HG03175 (cell line): ENCODE results near the gene YY1.
"Not testable (repeated sequence)": the region's sequence is repeated elsewhere in the genome, so short reads cannot be mapped to it uniquely, and the experiment has no call there.

Experiments
- ATAC-seq: cut with Tn5 transposase; IDR thresholded peaks from one replicate; pipeline ENCODE4 v1.9.1; 2021; ENCODE audit warnings: mild to moderate bottlenecking, moderate library complexity; ENCODE audit not compliant: unreplicated experiment

Gene YY1

DNA sequence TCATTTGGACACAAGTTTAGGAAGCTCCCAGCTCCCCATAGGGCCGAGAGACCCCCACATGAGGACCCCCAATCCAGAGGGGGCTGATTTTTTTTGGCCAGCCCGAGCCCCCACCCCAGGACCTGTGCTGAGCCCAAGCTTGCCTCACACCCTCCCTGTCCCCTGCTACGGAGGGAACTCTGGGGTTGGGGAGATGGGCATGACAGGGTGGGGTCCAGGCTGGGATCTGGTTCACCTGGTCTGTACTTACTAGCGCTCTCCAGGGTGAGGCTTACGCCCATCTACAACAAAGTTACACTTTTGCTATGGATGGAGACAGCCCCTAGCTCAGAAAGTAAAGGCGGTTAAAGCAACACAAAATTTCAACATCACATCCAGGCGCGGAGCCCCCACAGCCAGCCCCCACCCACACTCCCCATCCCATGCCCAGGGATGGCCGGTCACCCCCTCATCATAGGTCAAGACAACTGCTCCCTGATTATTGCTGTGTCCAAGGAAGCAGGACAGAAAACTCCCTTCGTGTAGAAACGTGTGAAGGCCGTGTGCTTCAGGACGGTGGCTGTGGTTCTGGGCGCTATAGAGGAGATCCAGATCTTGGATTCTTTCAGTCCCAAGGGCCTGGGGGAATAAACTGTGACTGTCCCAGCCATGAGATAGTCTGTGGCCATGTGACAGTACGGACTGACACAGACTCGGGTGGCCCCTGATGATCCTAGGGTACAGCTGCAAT, 56.6 kb downstream of the YY1 start:
- ATAC-seq = no peak

DNA sequence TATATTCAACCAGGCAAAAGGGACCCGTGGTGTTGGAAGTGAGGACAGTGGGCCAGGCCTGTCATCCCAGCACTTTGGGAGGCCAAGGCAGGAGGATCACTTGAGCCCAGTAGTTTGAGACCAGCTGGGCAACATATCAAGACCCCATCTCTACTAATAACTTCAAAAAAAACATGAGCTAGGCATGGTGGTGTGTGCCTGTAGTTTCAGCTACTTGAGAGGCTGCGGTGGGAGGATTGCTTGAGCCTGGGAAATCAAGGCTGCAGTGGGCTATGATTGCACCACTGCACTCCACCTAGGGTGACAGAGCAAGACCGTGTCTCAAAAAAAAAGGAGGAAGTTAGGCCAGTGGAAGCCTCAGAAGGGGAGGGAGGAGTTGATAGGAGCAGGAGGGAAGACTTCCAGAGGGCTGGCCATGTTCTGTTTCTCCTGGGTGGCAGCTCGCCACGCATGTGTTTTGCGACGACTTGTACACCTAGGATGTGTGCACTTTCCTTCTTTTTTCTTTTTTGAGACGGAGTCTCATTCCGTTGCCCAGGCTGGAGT, 57.2 kb downstream of the YY1 start:
- ATAC-seq = no peak

DNA sequence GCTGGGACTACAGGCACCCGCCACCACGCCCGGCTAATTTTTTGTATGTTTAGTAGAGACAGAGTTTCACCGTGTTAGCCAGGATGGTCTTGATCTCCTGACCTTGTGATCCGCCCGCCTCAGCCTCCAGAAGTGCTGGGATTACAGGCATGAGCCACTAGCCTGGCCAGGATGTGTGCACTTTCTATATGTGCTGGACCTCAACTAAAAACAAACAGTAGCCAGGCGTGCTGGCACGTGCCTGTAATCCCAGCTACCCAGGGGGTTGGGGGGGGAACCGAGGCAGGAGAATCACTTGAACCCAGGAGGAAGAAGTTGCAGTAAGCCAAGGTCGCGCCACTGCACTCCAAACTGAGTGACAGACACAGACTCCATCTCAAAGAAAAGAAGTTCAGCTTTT, 57.8 kb downstream of the YY1 start:
- ATAC-seq = not testable (repeated sequence)

DNA sequence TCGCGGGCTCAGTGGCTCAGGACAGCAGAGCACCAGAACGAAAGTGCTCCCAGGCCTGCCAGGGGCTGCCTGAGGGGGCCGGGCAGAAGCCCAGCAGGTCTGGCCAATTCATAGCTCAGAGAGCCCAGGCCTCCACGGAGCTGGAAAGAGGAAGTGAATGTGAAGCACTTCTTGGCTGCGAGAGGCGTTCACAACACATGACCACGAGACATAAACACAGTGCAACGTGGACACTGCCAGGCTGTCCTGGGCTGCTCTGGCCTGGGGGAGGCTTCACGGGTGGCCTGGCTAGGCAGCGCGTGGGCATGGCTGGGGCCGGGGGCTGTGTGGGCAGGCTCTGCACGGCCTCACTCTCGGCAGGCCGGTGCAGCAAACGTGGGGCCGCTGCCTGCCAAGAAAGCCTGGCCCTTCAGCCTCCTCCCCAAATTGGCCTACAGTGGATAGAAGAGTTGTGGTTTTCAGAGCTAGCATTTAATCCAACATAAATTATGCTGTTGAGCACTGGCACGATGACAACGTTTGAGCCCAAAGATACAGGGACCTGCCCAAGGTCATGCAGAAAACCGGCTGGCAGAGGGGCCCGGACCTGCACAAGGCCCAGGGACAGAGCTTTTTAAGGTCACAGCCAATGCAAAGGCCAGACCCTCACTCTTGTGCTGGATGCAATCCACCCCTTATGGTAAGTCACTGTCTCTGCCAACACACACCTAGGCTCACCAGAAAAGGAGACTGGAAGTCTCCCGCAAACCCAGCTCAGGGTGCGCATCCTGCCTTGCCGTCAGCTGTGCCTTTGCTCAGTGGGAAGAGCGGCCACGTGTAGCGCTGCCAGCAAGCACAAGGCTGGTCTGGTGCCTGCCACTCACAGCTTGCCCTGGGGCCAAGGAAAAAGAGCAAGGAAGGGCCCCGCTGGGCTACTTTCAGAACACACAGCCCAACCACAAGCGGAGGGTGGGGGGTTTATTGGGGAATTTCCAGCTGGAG, 58.7 kb downstream of the YY1 start:
- peak; percentile 89 for ATAC-seq

DNA sequence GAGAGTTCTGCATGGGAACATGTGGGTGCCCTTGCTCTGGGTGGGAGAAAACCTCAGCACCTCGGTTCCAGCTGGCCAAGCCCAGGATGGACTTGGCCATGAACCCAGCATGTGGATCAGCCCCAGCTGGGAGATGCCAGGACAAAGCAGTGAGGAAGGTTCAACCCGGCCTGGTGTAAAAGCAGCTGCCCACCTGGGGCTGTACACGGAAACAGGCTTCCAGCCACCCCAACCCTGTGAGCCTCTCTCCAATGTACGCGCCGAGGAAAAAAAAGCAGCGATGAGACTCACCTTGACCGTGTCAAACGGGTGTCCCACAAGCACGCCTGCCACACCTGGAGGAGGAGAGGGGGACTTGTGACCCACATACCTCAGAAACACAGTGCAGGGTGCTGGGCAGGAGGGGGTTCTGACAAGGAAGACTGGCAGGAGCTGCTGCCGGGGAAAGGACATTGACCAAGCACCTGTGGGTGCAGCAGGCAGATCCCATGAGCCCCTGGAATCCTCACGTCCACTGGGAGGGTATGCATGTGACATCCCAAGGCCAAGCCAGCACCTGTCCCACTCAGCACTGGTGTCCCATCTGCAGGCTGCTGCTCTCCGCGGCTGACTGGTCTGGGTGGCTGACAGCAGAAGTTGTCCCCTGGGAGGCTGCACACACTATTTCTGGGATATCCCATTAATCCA, 59.8 kb downstream of the YY1 start:
- ATAC-seq = no peak

DNA sequence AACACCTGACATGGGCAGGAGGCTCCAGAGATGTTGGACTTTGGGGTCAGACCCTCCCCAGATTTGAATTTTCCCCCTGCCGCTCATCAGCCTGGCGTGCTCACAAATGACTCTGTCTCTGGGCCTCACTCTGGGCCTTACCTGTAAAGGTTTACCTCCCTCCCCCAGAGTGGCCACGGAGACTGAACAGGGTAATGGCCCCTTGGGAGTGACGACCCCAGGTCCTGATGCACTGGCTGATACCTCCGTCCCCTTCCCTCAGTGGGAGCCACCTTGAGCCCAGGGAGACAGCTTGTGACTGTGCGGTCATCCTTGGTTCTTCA, 60.3 kb downstream of the YY1 start:
- ATAC-seq = no peak

DNA sequence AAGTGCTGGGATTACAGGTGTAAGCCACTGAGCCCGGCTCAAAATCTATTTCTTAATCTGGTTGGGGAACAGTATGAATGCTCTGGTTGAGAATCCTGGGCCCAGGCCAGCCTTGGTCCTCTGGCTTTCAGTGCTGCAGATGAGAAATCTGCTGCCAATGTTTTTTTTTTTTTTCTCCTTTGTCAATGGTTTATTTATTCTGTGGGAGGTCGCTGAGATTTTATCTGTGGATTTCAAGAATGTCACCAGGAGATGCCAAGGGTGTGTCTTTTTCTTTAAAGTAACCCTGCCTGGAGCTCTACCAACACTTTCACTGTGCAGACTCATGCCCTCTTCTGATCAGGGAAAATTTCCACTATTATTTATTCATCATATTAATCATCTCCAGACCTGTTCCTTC, 63.7 kb downstream of the YY1 start:
- no peak for ATAC-seq

DNA sequence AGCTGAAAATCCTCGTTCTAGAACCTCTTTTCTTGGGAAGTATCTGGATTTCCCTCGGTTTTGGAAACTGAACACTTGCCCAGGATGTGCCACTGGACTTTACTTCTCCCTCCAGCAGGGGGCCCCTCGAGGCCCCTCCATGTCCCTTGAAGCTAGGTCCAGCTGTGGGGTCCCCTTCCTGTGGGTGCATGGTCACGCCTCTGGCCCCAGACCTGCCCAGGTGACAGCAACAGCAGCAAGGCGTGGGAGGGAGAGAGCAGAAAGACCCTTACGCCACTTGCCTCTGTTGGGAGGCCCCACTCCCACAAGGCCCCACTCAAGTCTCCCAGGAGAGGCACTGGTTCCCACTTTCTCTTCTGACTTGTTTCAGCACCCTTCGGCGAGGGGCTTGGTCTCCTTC, 64.2 kb downstream of the YY1 start:
- no peak for ATAC-seq

DNA sequence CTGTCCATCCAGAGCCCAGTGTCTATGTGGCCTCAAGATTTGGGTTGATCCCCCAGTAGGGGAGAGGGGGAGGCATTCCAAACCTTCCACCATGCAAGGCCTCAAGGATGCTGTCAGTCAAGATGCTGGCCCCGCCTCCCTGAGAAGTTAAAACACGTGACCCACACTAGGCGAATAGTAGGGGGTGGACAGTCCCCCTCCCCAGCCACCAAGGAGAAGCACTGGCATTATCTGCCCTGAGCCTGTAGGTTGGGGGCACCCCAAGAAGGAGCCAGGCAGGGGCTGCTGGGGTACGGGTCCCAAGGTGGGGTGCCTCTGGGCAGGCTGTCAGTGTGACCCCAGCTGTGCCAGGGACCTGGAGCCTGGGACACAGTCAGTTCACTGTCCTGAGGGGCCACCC, 65.0 kb downstream of the YY1 start:
- ATAC-seq = no peak

DNA sequence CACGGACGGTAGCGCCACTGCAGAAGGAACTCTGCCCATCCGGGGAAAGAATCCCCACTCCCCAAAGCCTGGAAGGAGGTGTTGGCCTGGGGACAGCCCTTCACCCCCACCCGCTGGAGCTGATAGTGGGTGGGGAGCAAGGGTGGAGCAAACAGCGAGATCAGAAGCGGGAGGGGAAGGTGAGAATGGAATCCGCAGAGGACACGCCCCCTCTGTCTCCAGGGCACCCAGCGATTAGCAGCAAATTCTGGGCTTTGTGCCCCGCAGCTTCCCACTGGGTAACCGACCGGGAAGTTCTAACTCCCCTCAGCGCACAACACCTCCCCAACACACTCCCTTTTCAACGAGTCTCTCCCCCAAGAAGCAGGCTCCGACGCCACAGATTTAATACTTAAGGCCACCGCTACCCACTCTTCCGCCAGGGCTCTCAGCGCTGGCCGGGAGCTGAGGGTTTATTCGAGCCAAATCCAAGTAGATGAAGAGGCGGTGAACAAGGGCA, 65.9 kb downstream of the YY1 start:
- ATAC-seq = no peak

DNA sequence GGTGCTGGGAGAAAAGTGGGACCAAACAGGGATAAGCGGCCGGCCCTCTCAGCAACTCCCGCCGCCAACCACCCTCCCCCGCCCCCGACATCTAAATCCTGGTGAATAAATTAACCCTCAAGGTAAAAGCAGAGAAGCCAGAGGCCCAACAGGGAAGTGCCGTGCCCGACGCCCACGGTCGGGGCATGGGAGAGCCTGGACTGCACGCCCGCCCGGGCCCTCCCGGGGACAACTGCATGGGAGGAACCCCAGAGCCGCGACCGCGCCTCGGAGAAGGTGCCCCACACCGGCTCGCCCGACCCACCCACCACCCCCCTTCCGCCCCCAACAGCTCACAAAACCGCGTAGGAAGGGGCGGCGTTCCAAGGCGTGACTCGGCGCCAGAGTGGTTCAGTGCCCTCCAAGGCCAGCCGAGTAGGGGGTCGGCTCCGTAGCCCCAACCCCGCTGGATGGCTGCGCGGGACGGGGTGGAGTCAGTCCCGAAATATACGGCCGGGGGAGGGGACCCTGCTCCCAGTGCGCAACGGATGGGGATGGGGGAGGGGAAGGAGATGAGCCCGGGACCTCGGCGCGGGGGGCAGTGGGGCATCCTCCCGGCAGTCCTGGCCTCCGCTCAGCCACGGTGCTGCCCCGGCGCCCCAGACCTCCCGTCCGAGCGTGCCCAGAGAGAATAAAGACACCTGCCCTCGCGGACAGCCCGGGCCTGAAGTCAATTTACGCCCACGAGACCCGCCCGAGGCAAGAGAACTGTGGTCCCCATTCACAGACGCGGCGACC, 66.6 kb downstream of the YY1 start:
- ATAC-seq = no peak

DNA sequence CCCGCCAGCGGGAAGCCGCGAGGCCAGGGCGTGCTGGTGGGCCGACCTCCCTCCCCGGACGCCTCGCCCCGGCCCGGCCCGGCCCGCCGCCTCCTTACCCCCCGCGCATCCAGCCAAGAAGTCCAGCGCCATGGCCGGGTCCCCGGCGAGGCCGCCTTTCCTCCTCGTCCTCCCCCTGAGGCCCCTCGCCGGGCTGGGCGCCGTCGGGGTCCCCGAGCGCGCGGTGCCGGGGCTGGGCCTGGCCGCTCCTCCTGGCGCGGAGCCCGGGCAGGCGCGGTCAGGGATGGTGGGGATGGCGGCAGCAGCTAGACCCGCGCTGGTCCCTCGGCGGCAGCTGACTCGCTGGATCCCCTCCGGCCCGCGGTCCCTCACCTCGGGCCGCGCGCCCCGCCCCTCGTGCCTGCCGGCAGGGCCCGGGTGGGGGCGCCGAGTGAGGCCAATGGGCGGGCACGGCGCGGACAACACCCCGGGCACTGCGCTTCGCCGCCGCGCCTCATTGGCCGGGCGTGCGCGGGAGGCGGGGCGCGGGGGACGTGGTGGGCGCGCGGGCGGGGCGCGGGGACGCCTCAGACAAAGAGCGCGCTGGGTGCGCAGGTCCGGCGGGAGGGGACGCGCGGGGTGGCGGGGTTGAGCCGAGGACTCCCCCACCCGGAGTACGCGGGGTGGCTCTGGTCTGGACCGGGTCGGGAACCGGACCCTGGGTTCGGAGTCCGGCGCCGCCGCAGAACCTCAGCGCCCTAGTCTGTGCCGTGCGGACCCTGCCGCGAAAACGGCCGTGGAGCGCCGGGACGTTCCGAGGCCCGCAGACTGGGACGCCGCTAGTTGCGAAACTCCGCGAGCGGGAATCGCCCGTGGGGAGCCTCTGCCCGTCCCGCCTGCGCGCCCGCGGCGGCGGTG, 67.4 kb downstream of the YY1 start, which contains the start of gene SLC25A29:
Gene SLC25A29, minus strand, starts transcription at position 344 of the 897 bp plus-strand sequence. Its CDS starts 212 bp downstream, at position 132.
- peak; percentile 88 for ATAC-seq

DNA sequence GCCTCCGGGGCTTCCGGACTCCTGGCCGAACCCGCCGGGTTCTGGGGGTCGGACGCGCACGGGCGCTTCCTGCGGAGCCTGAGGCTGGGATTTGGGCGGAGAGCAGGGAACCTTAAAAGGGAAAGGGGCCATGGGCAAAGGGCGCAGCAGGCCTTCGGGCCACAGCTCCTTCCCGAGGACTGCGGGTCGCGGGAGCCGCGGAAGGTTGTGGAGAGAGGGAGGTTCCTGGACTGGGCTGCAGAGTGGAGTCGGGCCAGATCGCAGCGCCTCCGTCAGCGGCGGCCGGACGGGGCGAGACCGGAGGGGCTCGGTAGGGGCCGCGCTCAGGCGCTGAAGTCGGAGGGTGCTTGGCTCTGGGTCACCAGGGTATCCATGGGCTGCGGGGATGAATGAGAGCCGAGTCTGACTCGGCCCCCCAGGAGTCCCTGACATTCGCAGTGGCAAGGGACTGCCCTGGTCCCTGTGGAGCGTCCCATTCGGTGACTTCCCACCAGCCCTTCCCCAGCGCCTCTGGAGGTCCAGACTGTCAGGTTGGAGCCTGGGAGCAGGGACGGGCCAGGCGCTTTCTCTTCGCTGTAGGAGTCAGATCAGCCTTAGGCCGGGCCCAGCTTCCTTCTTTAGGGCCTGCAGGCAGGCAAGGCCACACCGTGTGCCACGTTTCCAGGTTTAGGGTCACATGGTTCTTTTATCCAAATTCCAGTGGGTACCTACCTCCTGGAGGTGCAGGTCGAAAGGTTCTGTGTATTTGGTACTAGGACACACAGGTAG, 68.2 kb downstream of the YY1 start:
- peak; percentile 7 for ATAC-seq

DNA sequence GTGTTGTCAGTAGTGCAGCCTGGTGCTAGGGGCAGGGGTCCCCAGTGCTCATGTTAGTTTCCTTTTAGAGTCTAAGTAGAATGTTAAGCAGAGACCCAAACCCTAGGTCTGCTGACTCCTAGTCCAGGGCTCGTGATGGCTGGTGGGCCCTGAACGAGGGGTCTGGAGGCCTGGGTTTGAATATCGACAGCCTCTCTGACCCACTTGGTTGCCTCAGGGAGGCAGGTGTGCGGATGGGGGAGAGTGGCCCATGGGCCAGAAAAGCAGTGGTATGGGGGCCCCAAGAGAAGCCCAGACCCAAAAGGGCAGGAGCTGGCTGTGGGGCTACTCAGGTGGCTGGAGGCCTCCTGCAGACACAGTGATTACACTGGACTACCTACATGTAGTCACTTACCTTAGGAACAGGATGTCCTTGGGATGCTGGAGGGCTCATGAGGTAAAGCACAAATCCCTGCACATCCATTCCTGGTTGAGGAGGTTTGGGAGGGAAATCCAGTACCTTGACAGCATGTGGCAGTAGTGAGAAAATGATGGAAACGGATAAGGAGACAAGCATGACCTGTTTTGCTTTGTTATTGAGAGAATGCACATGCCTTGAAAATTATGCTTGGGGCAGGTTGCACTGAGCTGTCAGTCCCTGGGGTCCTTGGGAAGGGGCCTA, 69.0 kb downstream of the YY1 start:
- no peak for ATAC-seq

DNA sequence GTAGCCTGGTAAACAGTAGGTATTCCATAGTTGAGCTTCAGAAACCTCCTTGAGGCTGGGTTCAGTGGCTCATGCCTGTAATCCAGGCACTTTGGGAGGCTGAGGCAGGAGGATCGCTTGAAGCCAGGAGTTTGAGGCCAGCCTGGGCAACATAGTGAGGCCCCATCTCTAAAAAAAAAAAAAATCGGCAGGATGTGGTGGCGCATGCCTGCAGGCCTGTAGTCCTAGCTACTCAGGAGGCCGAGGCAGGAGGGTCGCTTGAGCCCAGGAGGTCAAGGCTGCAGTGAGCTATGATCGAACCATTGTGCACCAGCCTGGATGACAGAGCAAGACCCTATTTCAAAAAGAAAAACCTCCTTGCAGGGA, 69.5 kb downstream of the YY1 start:
- ATAC-seq = not testable (repeated sequence)

DNA sequence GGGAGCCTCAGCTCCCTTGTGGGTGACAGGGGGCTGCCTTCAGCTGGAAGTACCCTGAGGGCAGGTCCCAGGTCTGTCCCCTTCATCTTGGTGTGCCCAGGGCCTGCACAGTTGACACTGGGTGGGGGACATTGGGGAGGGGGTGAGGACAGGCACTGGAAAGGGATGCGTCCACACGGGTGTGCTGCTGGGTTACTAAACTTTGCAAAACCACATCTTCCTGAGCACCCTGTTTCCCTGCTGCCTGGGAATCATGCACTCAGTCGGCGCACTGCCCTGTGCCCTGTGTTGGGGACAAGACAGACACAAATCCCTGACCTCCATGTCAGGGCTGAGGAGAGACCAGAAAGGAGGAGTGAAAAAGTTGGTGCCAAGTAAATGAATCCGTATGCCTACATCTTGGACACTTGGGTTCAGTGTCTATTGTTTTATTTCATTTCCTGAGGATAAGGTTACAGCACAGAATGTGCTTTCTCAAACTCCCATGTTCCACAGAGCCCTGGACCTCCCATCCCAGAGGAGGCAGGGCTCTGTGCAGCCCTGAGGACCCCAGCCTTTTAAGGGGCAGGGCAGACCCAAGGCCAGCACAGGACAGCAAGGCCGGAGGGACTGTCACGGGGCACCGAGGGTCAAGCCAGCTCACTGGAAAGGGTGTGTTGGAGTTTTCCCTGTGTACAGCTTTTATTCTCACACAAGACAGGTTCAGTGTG, 70.2 kb downstream of the YY1 start:
- ATAC-seq = no peak

DNA sequence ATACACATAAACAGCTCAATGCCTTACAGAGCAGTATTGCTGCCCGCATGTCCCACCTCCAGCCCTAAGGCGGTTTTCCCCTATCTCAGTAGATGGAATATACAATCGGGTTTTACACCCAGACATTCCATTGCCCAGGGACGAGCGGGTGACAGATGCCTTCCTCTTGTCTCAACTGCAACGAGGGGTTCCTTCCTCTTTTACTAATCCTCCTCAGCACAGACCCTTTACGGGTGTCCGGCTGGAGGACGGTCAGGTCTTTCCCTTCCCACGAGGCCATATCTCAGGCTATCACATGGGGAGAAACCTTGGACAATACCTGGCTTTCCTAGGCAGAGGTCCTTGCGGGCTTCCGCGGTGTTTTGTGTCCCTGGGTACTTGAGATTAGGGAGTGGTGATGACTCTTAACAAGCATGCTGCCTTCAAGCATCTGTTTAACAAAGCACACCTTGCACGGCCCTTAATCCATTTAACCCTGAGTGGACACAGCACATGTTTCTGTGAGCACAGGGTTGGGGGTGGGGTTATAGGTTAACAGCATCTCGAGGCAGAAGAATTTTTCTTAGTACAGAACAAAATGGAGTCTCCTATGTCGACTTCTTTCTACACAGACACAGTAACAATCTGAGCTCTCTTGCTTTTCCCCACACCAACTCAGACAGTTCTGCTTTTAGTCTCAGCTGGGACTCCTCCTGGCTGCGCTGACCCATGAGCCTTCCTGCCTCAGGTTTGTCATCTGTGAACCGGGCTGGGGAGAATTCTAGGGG, 73.3 kb downstream of the YY1 start:
- ATAC-seq = not testable (repeated sequence)
